H54 (cell line): ENCODE results near the gene SSTR3.

Source experiments
- DNase-seq: peaks from one replicate; pipeline ENCODE4 v3.0.0; 2011; ENCODE audit warnings: low spot score, mixed read lengths; ENCODE audit not compliant: insufficient read length
- FAIRE-seq: peaks from 3 replicates; lab custom pipeline; 2011; peaks lifted over from hg19 to GRCh38; lab: Jason Lieb, UNC
- POLR2A ChIP-seq: IDR thresholded peaks from 2 replicates; pipeline ENCODE4 v1.6.1; 2011; ENCODE audit warnings: low read depth, mild to moderate bottlenecking, low read length

SSTR3 gene

DNA sequence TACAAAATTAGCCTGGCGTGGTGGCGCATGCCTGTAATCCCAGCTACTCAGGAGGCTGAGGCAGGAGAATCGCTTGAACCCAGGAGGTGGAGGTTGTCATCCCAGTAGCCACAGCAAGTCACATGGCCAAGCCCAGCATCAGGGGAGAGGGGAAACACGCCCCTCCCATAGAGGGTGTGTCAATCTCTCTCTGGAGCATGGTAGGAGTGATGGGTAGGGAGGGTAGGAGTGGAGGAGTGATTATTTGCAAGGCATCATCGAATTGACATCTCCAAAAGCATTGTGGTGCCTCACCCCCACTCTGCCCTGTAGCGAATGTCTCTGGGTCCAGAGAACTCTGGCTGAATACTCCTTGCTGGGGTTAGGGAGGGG is 6.1 kb upstream of the SSTR3 start:
- DNase-seq (no peak), FAIRE-seq (no peak)
- no peak for TF ChIP-seq POLR2A

DNA sequence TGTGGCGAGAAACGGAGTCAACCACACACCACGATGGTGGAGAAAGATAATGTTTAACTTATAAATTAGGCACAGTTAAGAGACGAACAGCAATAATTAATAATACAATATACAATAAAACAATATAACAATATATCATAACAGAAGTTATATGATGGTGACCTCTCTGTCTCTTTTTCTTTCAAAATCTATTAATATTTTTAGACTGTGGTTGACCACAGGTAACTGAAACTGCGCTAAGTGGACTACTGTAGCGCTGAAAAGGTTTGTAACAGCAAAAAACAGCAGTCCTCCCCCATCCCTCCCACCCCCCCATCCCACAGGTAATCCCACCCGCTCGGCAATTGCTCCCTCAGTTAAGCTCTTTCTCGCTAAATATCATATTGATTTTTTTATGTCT is 3.6 kb upstream of the SSTR3 start:
- no peak for TF ChIP-seq POLR2A
- FAIRE-seq (no peak), DNase-seq (no peak)

DNA sequence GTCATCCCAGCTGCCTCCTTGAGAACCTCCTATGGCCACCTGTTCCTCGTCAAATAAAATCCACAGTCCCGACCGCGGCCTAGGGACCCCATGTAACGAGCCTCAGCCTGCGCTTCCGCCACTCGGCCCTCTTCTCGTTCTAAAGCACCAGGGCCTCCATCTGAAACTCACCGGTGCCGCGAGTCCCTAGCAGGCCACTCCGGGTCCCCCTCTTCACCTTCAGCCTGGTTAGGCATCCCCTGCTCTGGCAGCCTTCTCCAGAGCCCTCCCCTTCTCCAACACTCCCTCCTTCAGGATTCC is 2.4 kb upstream of the SSTR3 start:
- FAIRE-seq, result no peak
- no peak for TF ChIP-seq POLR2A
- DNase-seq, result no peak

DNA sequence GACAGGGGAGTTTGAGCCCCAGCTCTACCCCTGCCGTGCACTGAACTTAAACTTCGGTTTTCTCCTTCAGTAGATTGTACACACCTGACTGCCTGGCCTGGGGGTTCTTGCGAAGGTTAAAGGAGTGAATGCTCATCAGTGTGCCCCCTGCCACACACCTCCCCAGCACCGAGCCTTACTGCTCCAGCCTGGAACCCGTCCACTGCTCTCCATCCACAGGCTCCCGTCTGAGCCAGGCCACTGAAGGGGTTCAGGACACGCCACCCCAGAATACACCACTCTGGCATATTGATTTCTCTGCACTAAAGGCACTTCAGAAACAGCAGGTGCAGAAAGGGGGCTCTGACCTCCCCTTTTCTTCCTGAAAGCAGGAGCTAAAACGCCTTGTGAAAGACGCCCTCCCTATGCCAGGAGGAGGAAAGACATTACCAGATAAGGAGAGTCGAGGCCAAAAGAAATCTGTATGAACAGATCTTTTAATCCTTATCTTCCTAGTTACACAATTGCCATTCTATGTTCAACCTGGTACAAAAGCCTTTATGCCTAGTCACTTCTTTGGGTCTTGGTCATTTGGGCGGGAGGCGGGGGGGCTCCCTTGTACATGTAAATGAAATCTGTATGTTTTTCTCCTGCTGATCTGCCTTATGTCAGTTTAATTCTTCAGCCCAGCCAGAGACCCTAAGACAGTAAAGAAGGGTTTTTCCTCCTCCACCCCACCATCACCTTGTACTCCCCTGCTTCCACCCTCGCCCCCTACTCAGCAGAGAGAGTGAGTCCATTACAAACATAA is 1.9 kb upstream of the SSTR3 start:
- TF ChIP-seq POLR2A, result no peak
- no peak for FAIRE-seq
- DNase-seq, result no peak

DNA sequence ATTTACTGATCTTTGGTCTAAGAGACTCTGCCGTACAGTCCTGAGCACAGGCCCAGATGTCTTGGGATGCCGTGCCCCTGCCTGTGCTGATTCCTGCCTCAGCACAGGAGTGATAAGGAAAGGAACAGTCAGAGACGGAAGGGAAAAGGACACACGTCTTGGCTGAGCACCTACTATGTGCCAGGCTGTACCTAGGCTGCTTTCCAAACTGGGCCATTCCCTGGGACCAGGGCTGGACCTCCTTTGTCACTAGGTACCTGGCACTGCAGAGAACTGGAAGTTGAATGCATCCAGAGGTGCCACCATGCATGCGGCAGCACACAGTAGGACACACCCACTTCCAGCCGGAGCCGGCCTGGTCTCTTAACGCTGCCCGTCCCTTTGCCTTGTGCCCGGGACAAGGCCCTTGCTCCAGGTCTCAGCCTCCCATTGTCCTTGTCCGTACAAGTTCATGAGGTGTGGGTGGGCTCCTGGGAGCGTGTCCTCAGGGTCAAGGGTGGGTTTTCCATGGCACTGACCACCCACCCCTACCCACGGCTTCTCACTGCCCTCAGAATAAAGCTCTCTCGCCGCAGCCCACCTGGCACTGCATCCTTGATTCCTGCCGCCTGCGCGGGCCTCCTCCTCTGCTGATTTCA is 1.1 kb upstream of the SSTR3 start:
- no peak for TF ChIP-seq POLR2A
- FAIRE-seq, result no peak
- no peak for DNase-seq

DNA sequence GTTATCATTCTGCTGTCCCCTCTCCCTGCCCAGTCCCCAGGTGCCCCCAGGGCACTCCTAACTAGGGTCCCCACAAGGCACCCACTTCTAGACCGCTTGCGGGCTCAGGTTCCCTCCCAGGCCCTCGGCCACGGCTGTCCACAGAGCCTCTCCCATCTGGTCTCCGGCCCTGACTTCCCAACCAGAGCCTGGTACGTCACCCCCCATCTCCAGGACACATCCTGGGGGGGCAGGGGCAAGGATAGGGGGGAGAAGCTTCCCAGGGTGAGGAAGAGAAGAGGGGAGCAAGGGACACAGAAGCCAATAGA is 457 bp downstream of the SSTR3 start:
- FAIRE-seq (no peak), DNase-seq (no peak)
- no peak for TF ChIP-seq POLR2A

DNA sequence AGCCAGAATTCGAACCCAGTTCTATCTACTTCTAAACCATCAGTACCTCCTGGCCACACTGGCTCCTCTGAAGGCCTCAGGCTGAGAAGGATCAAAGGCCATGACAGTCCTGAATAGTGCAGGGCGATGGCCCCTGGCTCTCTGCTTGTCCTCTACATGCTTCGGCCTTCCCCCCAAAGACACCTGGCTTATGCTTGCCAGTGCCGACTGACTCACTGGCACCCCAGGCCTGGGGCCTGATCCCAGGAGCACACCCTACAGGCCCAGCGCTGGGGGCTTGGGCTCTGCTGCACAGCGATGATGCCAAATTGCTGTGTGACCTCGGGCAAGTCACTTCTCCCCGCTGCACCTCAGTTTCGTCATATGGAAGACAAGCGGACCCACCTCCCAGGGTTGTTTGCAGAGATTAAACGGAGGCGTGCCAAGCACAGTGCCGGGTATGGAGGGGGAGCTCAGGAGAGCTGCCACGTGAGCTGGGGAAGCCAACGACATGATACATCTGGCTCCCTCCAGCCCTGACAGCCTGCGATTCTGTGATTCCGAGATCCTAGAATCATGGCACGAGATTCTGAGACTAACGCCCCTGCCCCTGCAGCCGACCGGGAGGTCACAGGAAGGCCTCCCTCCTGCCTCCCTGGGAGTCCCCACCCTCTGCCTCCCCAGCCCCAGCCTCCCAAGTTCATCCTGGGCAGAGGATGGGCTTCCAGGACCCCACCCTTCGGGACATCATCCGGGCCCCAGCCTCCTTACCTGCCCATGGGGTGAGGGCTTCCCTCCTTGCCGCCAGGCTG is 1.0 kb downstream of the SSTR3 start:
- no peak for DNase-seq
- no peak for TF ChIP-seq POLR2A
- no peak for FAIRE-seq

DNA sequence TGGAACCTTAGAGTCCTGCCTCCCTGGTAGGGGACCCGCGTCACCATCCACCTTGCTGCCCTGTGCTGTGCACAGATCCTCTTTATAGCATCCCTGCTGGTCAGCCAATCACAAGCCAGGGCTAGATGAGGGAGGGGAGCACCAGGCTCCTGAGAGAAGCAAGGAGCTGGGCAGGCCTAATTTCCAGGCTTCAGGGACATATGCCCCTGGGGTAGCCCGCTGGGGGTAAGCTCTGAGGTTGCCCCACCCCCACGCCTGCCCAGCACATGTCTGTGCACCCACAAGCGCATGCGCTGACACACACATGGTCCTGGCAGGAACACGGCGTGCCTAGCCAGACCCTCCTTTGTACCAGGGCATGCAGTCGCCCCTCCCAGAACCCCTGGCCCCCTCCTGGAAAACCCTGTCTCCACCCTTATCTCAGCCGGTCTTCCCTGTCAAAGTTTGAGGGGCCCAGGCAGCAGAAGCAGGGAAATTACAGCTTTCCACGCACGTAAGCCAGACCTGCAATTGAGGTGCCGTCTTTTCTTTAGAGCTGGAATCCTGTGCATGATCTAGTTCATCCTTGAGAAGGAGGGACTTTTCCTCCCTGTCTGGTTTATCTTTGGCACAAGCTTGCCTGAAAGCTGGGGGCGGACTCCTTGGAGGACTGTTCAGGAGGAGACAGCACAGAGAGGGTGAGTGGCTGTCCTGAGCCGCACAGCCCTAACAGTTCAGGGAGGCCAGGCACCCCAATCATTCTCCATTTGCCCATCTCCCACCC is 2.1 kb downstream of the SSTR3 start:
- no peak for FAIRE-seq
- no peak for TF ChIP-seq POLR2A
- no peak for DNase-seq

DNA sequence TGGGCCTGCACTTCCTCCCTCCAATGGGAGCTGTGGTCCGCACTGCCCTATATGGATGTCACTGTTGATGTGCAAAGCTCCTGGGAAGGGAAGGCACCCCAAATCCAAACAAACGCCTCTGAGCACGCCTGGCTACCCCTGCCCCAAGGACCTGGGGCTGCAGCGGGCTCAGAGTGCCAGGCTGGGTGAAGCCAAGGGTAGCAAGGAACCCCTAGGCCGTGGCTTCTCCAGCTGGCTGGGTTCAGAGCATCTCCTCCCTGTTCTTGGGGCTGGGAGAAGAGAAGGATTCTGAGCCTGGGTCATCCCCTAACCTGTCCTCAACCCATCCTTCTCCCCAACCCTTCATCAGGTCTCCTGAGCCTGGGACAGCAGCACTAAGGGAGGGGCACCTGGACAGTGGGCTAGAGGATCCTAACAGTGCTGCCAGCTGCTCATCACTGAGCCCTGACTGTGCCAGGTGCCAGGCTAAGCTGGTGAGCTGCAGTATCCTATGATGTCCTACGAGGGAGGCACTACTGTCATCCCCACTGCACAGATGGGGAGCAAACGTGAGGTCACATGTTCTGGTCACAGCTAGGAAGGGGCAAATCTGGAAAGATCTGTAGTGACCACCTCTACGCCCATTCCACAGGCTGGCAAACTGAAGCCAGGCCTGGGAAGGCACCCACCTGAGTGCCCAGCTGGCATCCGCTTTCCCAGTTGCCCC is 3.0 kb downstream of the SSTR3 start:
- no peak for DNase-seq
- no peak for FAIRE-seq
- TF ChIP-seq POLR2A, result no peak

DNA sequence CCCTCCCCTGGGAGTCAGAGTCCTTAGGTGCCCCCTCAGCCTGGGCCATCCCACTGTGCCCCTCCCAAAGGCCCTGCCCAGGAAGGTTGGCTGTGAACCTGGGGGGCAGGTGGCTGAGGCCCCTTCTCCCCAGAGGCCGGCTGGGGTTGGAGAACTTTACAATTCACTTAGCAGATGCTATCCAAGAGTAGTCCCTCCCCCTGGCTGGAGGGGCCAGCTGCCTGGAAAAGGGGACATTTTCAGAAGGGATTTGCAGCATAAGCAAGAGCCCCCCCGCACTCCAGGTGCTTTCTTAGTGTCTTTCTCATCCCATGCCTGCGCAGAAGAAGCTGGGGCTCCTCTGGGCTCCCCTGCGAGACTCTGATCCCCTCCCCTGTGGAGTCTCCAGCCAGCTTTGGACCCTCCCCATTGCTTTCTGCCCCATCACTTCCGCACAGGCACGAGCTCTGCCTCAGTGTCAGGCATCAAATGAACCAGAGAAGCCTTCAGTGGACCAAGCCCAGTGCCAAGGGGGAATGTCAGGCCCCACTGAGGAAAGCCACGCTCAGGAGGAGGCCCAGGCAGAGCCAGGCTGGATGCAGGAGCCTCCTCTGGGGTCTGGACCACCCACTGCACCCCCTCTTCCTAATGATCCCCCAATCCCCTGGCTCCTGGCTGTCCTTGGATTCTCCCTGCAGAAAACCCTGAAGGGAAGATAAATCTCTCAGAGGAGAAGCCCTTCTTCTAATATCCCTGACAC is 3.7 kb downstream of the SSTR3 start:
- DNase-seq, result no peak
- TF ChIP-seq POLR2A, result no peak
- no peak for FAIRE-seq

DNA sequence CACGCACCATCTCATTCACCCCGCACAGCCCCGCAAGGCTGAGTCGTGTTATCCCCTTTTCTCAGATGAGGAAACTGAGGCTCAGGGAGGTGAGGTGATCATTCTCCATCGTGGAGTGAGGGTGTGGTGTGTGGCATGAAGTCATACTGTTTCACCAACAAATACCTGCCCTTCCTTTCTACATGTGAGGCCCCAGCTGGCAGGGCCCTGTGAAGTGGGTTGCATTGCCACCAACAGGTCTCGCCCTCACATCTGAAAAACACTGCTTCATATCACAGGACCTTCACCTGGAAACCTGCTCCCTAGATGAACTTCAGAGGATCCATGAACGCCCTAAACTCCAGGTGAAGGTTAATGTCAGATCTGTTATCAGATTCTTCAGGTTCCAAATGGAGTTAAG is 4.3 kb downstream of the SSTR3 start:
- no peak for TF ChIP-seq POLR2A
- DNase-seq (no peak), FAIRE-seq (no peak)

DNA sequence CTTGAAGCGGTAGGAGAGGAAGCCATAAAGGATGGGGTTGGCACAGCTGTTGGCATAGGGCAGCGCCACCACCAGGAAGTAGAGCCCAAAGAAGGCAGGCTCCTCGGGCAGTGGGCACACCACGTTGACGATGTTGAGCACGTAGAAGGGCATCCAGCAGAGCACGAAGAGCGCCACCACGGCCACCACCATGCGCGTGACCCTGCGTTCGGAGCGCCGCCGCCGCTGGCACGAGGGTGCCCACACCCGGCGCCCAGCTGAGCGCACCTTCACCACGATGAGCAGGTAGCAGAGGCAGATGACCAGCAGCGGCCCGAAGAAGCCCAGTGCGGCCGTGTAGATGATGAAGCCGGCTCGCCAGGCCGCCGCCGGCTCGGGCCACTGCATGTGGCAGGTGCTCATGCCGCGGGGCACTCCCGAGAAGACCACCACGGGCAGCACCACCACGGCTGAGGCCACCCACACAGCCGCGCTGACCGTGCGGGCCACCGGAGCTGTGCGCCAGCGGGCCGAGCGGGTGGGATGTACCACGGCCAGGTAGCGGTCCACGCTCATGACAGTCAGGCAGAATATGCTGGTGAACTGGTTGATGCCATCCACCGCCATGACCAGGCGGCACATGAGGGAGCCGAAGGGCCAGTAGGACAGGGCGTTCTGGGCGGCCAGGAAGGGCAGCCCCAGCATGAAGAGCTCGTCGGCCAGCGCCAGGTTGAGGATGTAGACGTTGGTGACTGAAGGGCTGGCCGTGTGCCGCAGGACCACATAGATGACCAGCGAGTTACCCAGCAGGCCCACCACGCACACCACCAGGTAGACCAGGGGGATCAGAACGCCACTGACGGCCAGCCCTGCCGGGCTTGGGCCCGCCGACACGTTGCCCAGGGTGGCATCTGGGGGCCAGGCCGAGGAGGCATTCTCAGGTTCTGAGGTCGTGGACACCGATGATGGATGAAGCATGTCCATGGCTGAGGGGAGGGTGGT is 5.1 kb downstream of the SSTR3 start:
- TF ChIP-seq POLR2A, result no peak
- FAIRE-seq, result no peak
- DNase-seq, result no peak
